Ramos (cell line): ENCODE measurements around the gene IL1RN.
"Not testable (repeated sequence)": the region's sequence is repeated elsewhere in the genome, so short reads cannot be mapped to it uniquely, and the experiment has no call there.

Source experiments
- in situ Hi-C: fragments of 300-500 bp; cut with MboI; formaldehyde crosslinking; loops from one replicate; pipeline ENCODE4 v1.14.3; 2022; ENCODE audit warnings: low sequenced_read_pairs; ENCODE audit not compliant: unreplicated experiment

IL1RN gene

GRCh38 chr2:113126845-113127645 is at the start of gene IL1RN:
TSS of gene IL1RN (plus strand) at chr2:113127598. CDS start at chr2:113127625, 27 bp downstream.
- in situ Hi-C loops, result no loop called here

- in situ Hi-C loops, result no loop called here
Measured at GRCh38 chr2:113077921-113078320, 49.5 kb upstream of the IL1RN start.

GRCh38 chr2:113078350-113078839 is 49.0 kb upstream of the IL1RN start:
- in situ Hi-C loops, result no loop called here

GRCh38 chr2:113079131-113079530 is 48.3 kb upstream of the IL1RN start:
- in situ Hi-C loops, result no loop called here

GRCh38 chr2:113080134-113080533 is 47.3 kb upstream of the IL1RN start:
- in situ Hi-C loops, result no loop called here

- in situ Hi-C loops, result no loop called here
Measured at GRCh38 chr2:113081488-113082210, 45.7 kb upstream of the IL1RN start.

- in situ Hi-C loops, result no loop called here
Measured at GRCh38 chr2:113083296-113083695, 44.1 kb upstream of the IL1RN start.

GRCh38 chr2:113084249-113085000 is 43.0 kb upstream of the IL1RN start:
- in situ Hi-C loops, result no loop called here

GRCh38 chr2:113085542-113085941 is 41.9 kb upstream of the IL1RN start:
- in situ Hi-C loops, result no loop called here

GRCh38 chr2:113088213-113088992 is 39.0 kb upstream of the IL1RN start:
- in situ Hi-C loops, result no loop called here

- in situ Hi-C loops, result no loop called here
Measured at GRCh38 chr2:113089916-113090315, 37.5 kb upstream of the IL1RN start.

GRCh38 chr2:113091231-113091896 is 36.0 kb upstream of the IL1RN start:
- in situ Hi-C loops, result no loop called here

GRCh38 chr2:113092864-113093612 is 34.4 kb upstream of the IL1RN start:
- in situ Hi-C loops, result no loop called here

- in situ Hi-C loops, result no loop called here
Measured at GRCh38 chr2:113093613-113093977, 33.8 kb upstream of the IL1RN start.

- in situ Hi-C loops, result not testable (repeated sequence)
Measured at GRCh38 chr2:113096306-113096705, 31.1 kb upstream of the IL1RN start.

GRCh38 chr2:113096842-113097618 is 30.4 kb upstream of the IL1RN start:
- in situ Hi-C loops, result not testable (repeated sequence)

GRCh38 chr2:113098041-113098440 is 29.4 kb upstream of the IL1RN start:
- in situ Hi-C loops, result no loop called here

- in situ Hi-C loops, result no loop called here
Measured at GRCh38 chr2:113098532-113098931, 28.9 kb upstream of the IL1RN start.
